Lung (tissue), 12 donors: ENCODE results near the gene INPP4B. TPM values are rescaled to one million over a fixed set of nuclear protein-coding genes. Genes with fewer than 3 reads are reported as not detected.

Source experiments
- ATAC-seq: fragments of 200-7000 bp; cut with Tn5 transposase; one replicate; pipeline ENCODE4 v1.9.1; 2020; ENCODE audit warnings: moderate number of reproducible peaks; ENCODE audit not compliant: insufficient read depth, low FRiP score
- DNase-seq, 3 donors: peaks; one replicate each; pipeline ENCODE4 v3.0.0-alpha.2; 2013 to 2017
- H3K27ac ChIP-seq, 2 donors: one replicate each; pipeline ENCODE4 v1.5.1; 2013; ENCODE audit warnings: mild to moderate bottlenecking in 2 of 2, moderate library complexity in 2 of 2, control low read depth in 1 of 2, inconsistent platforms in 1 of 2, low read depth in 1 of 2, low read length in 1 of 2
- H3K27me3 ChIP-seq, 3 donors: one replicate each; pipeline ENCODE4 v1.5.1; 2013; ENCODE audit warnings: low read length in 2 of 3; ENCODE audit not compliant: control insufficient read depth in 3 of 3, insufficient read depth in 3 of 3
- H3K36me3 ChIP-seq, 4 donors: one replicate each; pipeline ENCODE4 v1.5.1; 2013; ENCODE audit warnings: low read length in 4 of 4, mild to moderate bottlenecking in 1 of 4, moderate library complexity in 1 of 4; ENCODE audit not compliant: control insufficient read depth in 4 of 4, insufficient read depth in 4 of 4
- H3K4me1 ChIP-seq, 5 donors: one replicate each; pipeline ENCODE4 v1.5.1; 2013; ENCODE audit warnings: low read length in 5 of 5, mild to moderate bottlenecking in 2 of 5, moderate library complexity in 1 of 5; ENCODE audit not compliant: control insufficient read depth in 5 of 5, insufficient read depth in 5 of 5
- H3K4me3 ChIP-seq: one replicate; pipeline ENCODE4 v1.5.1; 2013; ENCODE audit warnings: mild to moderate bottlenecking, control low read depth, moderate library complexity
- H3K9ac ChIP-seq, 2 donors: one replicate each; pipeline ENCODE4 v1.5.1; 2013; ENCODE audit warnings: low read length in 2 of 2, control low read depth in 1 of 2; ENCODE audit not compliant: insufficient read depth in 1 of 2
- H3K9me3 ChIP-seq, 4 donors: one replicate each; pipeline ENCODE4 v1.5.1; 2013; ENCODE audit warnings: low read length in 3 of 4, mild to moderate bottlenecking in 1 of 4, moderate library complexity in 1 of 4; ENCODE audit not compliant: control insufficient read depth in 4 of 4, insufficient read depth in 3 of 4
- CTCF ChIP-seq: IDR thresholded peaks from 2 replicates; pipeline ENCODE4 v1.5.1; 2012; ENCODE audit warnings: mild to moderate bottlenecking; ENCODE audit errors: control extremely low read depth, extremely low read depth
- WGBS, 2 donors: extraction: QIAGEN DNeasy Blood & Tissue Kit; methylation state at CpG; one replicate each; pipeline ENCODE4 v1.1.7; 2013; 5-methylcytosine and 5-hydroxymethylcytosine counted together
- polyA plus RNA-seq, 2 donors: library from polyadenylated mRNA; stranded (reverse); fragments of 200-250 nt; gene quantifications; one replicate each; pipeline ENCODE4 v1.2.1, GENCODE V29; 2013
- total RNA-seq, 2 donors: library from RNA; depleted of rRNA in 1 of 2; stranded (reverse); fragments of >200 nt in 1 of 2; gene quantifications; one replicate each; pipeline ENCODE4 v1.2.1, GENCODE V29; 2014 to 2021
- donor health status: control.
- donor health status: control.
- donor health status: Bipolar disorder and iron deficiency.
- donor health status: healthy.
- donor health status: DM: yes; HTN: yes; CAD: no.

Gene INPP4B
- total and polyA plus RNA-seq, 4 donors: 2.4 to 32.6 (median 5.6) TPM

- ATAC-seq: no peak
Observed at GRCh38 chr4:142377342-142378091, 468.6 kb downstream of the INPP4B start.

GRCh38 chr4:142376204-142376603 is 469.9 kb downstream of the INPP4B start:
- 97 to 98% methylated on average over 1 of the region's 1 CpG for WGBS, 2 donors

More at GRCh38 chr4:142377342-142378091, 468.6 kb downstream of the INPP4B start:
- Histone ChIP-seq H3K4me3 (no peak overlapping the region), H3K27me3 (no peaks in the 10 kb centered on the region), H3K27ac (peak overlapping the region in 1 of 2 donors; percentile 41), H3K9me3 (no peaks in the 10 kb centered on the region), H3K36me3 (no peaks in the 10 kb centered on the region), H3K4me1 (peaks cover 0 to 35% (median 0%) of the 10 kb centered on the region in 5 donors), H3K9ac (no peak overlapping the region)
- no peak for DNase-seq
- WGBS, 2 donors: 84 to 89% methylated on average over 3 of the region's 3 CpGs
- TF ChIP-seq CTCF: no peak

GRCh38 chr4:142373610-142374009 is 472.5 kb downstream of the INPP4B start:
- TF ChIP-seq CTCF: no peak
- Histone ChIP-seq H3K27ac (no peak overlapping the region), H3K4me3 (no peak overlapping the region), H3K4me1 (peaks cover 0 to 29% (median 0%) of the 10 kb centered on the region in 5 donors), H3K36me3 (no peaks in the 10 kb centered on the region), H3K9me3 (peaks cover 0 to 3% (median 0%) of the 10 kb centered on the region in 4 donors), H3K9ac (no peak overlapping the region), H3K27me3 (no peaks in the 10 kb centered on the region)
- ATAC-seq: no peak
- peak in 1 of 3 donors; percentile 52 for DNase-seq
- WGBS, 2 donors: 41 to 63% methylated on average over 2 of the region's 2 CpGs

More at GRCh38 chr4:142376204-142376603, 469.9 kb downstream of the INPP4B start:
- Histone ChIP-seq H3K27me3 (no peaks in the 10 kb centered on the region), H3K9ac (no peak overlapping the region), H3K9me3 (no peaks in the 10 kb centered on the region), H3K4me1 (peaks cover 0 to 36% (median 0%) of the 10 kb centered on the region in 5 donors), H3K36me3 (no peaks in the 10 kb centered on the region), H3K27ac (peak overlapping the region in 1 of 2 donors; percentile 29), H3K4me3 (no peak overlapping the region)
- no peak for TF ChIP-seq CTCF
- DNase-seq (no peak), ATAC-seq (no peak)
